A549 (cell line): Measurements from ENCODE around the gene MVK. TPM values are rescaled to one million over a fixed set of nuclear protein-coding genes. Genes with fewer than 3 reads are reported as not detected.

Experiments
- ATAC-seq, 2 experiments: fragments of 200-7000 bp in 1 of 2; fragments of >200 bp in 1 of 2; cut with Nextera tagmentation in 1 of 2; cut with Tn5 transposase in 1 of 2; 3 replicates each; pipeline versions ENCODE4 v1.8.0 to v1.9.1; 2018 to 2020; ENCODE audit warnings: mild to moderate bottlenecking in 1 of 2, moderate library complexity in 1 of 2
- CTCF ChIA-PET: fragments of 300-600 bp; sonication (Branson Sonifier 250); formaldehyde crosslinking; extraction: SDS; loops from one replicate; lab custom pipeline; 2021; ENCODE audit warnings: antibody characterized with exemption, inconsistent platforms; lab: Yijun Ruan, JAX
- POLR2A ChIA-PET: fragments of 350-600 bp; formaldehyde crosslinking; extraction: SDS; loops from one replicate; lab custom pipeline; 2021; ENCODE audit warnings: antibody characterized with exemption, inconsistent platforms; lab: Yijun Ruan, JAX
- DNase-seq, 2 experiments: peaks; one replicate each; pipeline versions ENCODE4 v3.0.0 to v3.0.0-alpha.2; 2011 to 2016; ENCODE audit warnings: low read depth in 1 of 2, low spot score in 1 of 2
- FAIRE-seq: peaks from 2 replicates; lab custom pipeline; 2011; peaks lifted over from hg19 to GRCh38; lab: Jason Lieb, UNC
- H3K27ac ChIP-seq, 2 experiments: fragments of >200 bp; sonication (Bioruptor Twin); formaldehyde crosslinking; 3 replicates each; pipeline ENCODE4 v1.5.1; 2016 to 2017
- H3K4me1 ChIP-seq: fragments of >200 bp; sonication (Bioruptor Twin); formaldehyde crosslinking; 3 replicates; pipeline ENCODE4 v1.6.1; 2016
- H3K4me2 ChIP-seq: fragments of >200 bp; sonication (Bioruptor Twin); formaldehyde crosslinking; 3 replicates; pipeline ENCODE4 v1.6.1; 2016
- H3K4me3 ChIP-seq: fragments of >200 bp; sonication (Bioruptor Twin); formaldehyde crosslinking; 3 replicates; pipeline ENCODE4 v1.5.1; 2016
- H3K9me3 ChIP-seq: fragments of >200 bp; sonication (Bioruptor Twin); formaldehyde crosslinking; 3 replicates; pipeline ENCODE4 v1.6.1; 2016
- CHD2 ChIP-seq: fragments of 150-350 bp; IDR thresholded peaks from 2 replicates; pipeline ENCODE4 v1.6.1; 2014; ENCODE audit warnings: low read length; ENCODE audit not compliant: partially characterized antibody
- EP300 ChIP-seq, 2 experiments: fragments of >200 bp; sonication (Bioruptor Twin); formaldehyde crosslinking; IDR thresholded peaks; 2 replicates in 1 of 2; 3 replicates in 1 of 2; pipeline ENCODE4 v1.6.1; 2016 to 2017
- HDAC2 ChIP-seq: fragments of 200-600 bp; sonication (generic); IDR thresholded peaks from 2 replicates; pipeline ENCODE4 v1.6.1; 2016
- HEYL ChIP-seq: fragments of 250-450 bp; sonication (Bioruptor Pico); IDR thresholded peaks from 2 replicates; pipeline ENCODE4 v1.8.0; 2021; ENCODE audit warnings: mild to moderate bottlenecking, moderate library complexity
- HOXB5 ChIP-seq: fragments of 250-450 bp; sonication (Bioruptor Pico); IDR thresholded peaks from 2 replicates; pipeline ENCODE4 v1.5.0; 2020; ENCODE audit warnings: mild to moderate bottlenecking, moderate library complexity
- MYC ChIP-seq: IDR thresholded peaks from 2 replicates; pipeline ENCODE4 v1.6.1; 2012; ENCODE audit warnings: mild to moderate bottlenecking, inconsistent platforms, low read length, improper control_type of control experiment, borderline replicate concordance
- RCOR1 ChIP-seq: fragments of 150-350 bp; IDR thresholded peaks from 2 replicates; pipeline ENCODE4 v1.6.1; 2014; ENCODE audit warnings: antibody characterized with exemption, low read length, low read depth
- RFX5 ChIP-seq: fragments of 450-650 bp; IDR thresholded peaks from 2 replicates; pipeline ENCODE4 v1.7.1; 2014; ENCODE audit warnings: antibody characterized with exemption, mild to moderate bottlenecking, moderate library complexity
- ZC3H11A ChIP-seq: fragments of 450-650 bp; IDR thresholded peaks from 2 replicates; pipeline ENCODE4 v1.6.1; 2014; ENCODE audit warnings: antibody characterized with exemption, mild to moderate bottlenecking
- WGBS: methylation state at CpG from one replicate; pipeline ENCODE4 v1.1.6; 2017; ENCODE audit errors: missing lambda C conversion rate; 5-methylcytosine and 5-hydroxymethylcytosine counted together
- polyA plus RNA-seq, 4 experiments: library from polyadenylated mRNA; depleted of rRNA in 3 of 4; stranded (reverse); fragments of >200 nt; fragmentation: RNase III in 1 of 4; extraction: RNeasy Plus Mini Kit Qiagen cat#74134 plus additional on column Dnase treatment in 1 of 4; gene quantifications; 2 replicates in 3 of 4; 3 replicates in 1 of 4; pipeline ENCODE4 v1.2.3, GENCODE V29; 2011 to 2017
- TF ChIP-seq, protein P1 (sequence below): fragments of 250-450 bp; sonication (Bioruptor Pico); IDR thresholded peaks from 2 replicates; pipeline ENCODE4 v1.5.0; 2021; ENCODE audit warnings: mild to moderate bottlenecking, moderate library complexity, borderline replicate concordance
- TF ChIP-seq, protein P2 (sequence below): fragments of 200-600 bp; sonication (generic); IDR thresholded peaks from 2 replicates; pipeline ENCODE4 v1.6.1; 2016; ENCODE audit warnings: antibody characterized with exemption, mild to moderate bottlenecking, moderate library complexity

MVK gene
- polyA plus RNA-seq, 2 of the 4 experiments (the other 2 are of a cell fraction) = 5.9 to 14.8 TPM

DNA sequence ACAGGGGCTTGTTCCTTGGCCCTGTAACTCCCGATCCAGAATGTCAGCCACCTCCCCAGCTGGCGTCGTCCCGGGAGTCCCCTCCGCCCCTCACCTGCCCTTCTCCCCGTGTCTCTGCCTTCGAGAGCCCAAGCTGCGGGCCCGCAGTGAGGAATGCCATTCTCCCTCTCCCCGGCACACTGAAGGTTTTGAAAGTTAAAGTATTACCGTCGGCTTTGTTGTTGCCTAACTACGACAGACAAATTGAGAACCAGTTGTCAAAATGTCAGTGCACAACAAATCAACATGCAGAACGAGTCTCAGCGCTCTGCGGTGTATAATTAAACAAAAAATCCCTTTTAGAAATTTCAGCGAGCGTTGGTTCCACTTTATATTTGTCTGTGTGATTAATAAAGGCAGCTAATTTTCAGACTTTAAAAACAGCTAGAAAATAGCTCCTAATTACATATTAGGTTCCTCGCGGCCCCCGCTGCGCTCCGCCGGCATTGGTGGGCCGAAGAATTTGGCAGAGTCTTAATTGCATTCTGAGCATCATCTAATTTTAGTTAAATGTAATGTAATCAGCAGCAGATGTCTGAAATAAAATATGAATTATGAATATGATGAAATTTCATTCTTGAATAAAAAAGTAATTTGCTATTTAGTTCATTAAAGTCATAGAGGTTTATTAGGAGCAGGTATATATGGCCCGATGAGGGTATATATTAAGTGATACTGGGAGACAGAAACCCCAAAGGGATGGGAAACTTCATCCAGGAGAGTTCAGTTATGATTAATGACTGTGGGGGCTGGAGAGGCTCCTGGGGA is 40.3 kb downstream of the MVK start:
- CTCF ChIA-PET = interaction anchor here (0.6 to 2.9 kb wide), 5 partner anchors 9 to 161 kb away, joined by 3 to 37 read pairs (median 3); no protein-coding TSS in a partner anchor

DNA sequence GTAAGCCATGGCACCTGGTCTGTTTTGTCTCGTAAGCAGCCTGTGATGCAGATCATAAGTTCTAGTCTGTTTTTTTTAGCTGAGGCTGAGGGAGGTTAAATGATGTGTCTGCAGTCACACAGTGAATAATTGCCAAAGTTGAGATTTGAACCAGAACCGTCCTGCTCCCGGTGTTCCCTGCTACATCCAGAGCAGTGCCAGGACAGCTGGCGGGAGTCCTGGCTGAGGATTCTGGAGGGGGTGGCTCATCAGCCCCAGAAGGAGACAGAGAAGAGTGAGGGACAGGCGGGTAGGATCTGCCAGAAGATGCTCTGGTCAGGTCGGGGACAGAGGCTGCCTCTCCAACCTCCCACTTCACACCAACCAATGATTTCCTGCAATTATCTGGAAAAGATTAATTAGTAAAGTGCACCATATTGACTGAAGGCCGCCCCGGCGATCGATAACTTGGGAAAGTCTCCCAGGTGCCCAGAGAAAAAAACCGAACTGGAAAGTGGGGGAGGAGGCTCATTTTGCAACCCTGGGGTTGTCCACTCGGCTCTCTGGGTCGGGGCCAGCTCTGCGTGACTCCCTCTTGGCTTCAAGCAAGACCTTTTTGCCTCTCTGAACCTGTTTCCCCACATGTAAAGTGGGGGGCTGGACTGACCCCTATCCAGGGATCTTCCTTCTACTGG is 42.1 kb downstream of the MVK start:
- FAIRE-seq = no peak
- no peak for ATAC-seq
- DNase-seq = no peak
- Histone ChIP-seq H3K9me3 (no peaks in the 10 kb centered on the region), H3K4me2 (no peak overlapping the region), H3K4me3 (no peak overlapping the region), H3K4me1 (no peaks in the 10 kb centered on the region)
- CTCF ChIA-PET = interaction anchor here (4.4 kb wide), 1 partner anchor 17 kb away, joined by 34 read pairs; no protein-coding TSS in a partner anchor
- WGBS = 36% methylated on average over 14 of the region's 14 CpGs
- TF ChIP-seq HDAC2 = no peak
- no peak for TF ChIP-seq HEYL (CRISPR knock-in tag)
- TF ChIP-seq, protein P1, sequence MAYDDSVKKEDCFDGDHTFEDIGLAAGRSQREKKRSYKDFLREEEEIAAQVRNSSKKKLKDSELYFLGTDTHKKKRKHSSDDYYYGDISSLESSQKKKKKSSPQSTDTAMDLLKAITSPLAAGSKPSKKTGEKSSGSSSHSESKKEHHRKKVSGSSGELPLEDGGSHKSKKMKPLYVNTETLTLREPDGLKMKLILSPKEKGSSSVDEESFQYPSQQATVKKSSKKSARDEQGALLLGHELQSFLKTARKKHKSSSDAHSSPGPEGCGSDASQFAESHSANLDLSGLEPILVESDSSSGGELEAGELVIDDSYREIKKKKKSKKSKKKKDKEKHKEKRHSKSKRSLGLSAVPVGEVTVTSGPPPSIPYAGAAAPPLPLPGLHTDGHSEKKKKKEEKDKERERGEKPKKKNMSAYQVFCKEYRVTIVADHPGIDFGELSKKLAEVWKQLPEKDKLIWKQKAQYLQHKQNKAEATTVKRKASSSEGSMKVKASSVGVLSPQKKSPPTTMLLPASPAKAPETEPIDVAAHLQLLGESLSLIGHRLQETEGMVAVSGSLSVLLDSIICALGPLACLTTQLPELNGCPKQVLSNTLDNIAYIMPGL (CRISPR knock-in tag) = no peak
- TF ChIP-seq, all 56 proteins: peak for 0
- no peak overlapping the region for H3K27ac ChIP-seq
- POLR2A ChIA-PET = no interaction called here

More for the DNA sequence above, 40.3 kb downstream of the MVK start:
- ATAC-seq (no peak), FAIRE-seq (no peak), DNase-seq (no peak)
- H3K4me3 ChIP-seq = no peak overlapping the region
- no peaks in the 10 kb centered on the region for H3K4me1 ChIP-seq
- H3K27ac ChIP-seq = no peak overlapping the region
- POLR2A ChIA-PET = no interaction called here
- WGBS = 55% methylated on average over 26 of the region's 26 CpGs
- no peak overlapping the region for H3K4me2 ChIP-seq
- H3K9me3 ChIP-seq = no peaks in the 10 kb centered on the region
- TF ChIP-seq CHD2 (no peak), RFX5 (no peak), EP300 (IDR thresholded peaks at IDR 0.05) (no peak), ZC3H11A (no peak), MYC (no peak), HOXB5 (CRISPR knock-in tag) (no peak), HDAC2 (no peak), RCOR1 (no peak)
- TF ChIP-seq, protein P1 (CRISPR knock-in tag) = no peak

DNA sequence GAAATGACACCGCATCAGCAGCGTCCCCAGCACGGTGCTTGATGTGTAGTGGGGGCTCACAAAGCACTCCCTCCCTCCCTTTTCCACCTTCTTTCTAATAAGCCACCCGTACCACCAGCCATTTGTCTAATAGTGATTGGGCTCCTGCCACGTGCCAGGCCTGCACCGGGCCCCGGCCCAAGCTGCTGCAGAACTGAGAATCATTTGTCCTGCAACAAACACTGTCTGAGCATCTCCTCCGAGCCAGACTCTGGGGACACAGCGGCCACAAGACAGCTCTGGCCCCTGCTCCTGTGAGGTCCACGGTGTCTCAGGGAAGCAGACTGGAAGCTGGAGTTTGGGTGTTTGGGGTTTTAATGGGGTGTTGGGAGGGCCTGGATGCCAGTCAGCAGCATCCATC is 43.9 kb downstream of the MVK start:
- Histone ChIP-seq H3K9me3 (no peaks in the 10 kb centered on the region), H3K4me1 (no peaks in the 10 kb centered on the region), H3K4me2 (no peak overlapping the region), H3K27ac (no peak overlapping the region), H3K4me3 (no peak overlapping the region)
- DNase-seq (no peak), ATAC-seq (no peak; a peak in 2 of 6 replicates), FAIRE-seq (no peak)
- TF ChIP-seq, protein P2, sequence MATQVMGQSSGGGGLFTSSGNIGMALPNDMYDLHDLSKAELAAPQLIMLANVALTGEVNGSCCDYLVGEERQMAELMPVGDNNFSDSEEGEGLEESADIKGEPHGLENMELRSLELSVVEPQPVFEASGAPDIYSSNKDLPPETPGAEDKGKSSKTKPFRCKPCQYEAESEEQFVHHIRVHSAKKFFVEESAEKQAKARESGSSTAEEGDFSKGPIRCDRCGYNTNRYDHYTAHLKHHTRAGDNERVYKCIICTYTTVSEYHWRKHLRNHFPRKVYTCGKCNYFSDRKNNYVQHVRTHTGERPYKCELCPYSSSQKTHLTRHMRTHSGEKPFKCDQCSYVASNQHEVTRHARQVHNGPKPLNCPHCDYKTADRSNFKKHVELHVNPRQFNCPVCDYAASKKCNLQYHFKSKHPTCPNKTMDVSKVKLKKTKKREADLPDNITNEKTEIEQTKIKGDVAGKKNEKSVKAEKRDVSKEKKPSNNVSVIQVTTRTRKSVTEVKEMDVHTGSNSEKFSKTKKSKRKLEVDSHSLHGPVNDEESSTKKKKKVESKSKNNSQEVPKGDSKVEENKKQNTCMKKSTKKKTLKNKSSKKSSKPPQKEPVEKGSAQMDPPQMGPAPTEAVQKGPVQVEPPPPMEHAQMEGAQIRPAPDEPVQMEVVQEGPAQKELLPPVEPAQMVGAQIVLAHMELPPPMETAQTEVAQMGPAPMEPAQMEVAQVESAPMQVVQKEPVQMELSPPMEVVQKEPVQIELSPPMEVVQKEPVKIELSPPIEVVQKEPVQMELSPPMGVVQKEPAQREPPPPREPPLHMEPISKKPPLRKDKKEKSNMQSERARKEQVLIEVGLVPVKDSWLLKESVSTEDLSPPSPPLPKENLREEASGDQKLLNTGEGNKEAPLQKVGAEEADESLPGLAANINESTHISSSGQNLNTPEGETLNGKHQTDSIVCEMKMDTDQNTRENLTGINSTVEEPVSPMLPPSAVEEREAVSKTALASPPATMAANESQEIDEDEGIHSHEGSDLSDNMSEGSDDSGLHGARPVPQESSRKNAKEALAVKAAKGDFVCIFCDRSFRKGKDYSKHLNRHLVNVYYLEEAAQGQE = no peak
- CTCF ChIA-PET = interaction anchor here (0.9 to 4.4 kb wide), 3 partner anchors 19 to 228 kb away, joined by 3 to 34 read pairs (median 4); no protein-coding TSS in a partner anchor
- POLR2A ChIA-PET = no interaction called here
- WGBS = 15% methylated on average over 8 of the region's 10 CpGs
